Measurements from ENCODE around the gene SHROOM3. TPM values are rescaled to one million over a fixed set of nuclear protein-coding genes. Genes with fewer than 3 reads are reported as not detected.

Gene SHROOM3
- total and polyA plus RNA-seq, 4 donors, result 4.7 to 25.8 (median 8.7) TPM

DNA sequence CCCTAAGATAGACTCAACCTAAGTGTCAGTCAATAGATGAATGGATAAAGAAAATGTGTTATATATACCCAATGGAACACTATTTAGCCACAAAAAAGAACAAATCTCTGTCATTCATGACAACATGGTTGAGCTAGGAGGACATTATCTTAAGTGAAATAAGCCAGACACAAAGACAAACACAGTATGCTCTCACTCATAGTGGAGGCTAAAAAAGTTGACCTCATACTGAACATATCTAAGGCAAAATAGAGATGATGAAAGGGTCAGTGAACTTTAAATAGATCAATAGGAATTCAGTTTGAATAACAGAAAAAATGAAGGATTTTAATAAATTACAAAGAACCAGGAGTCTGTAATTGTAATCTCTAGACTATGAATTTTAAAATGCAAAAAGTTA lies 356.4 kb downstream of the SHROOM3 start:
- Histone ChIP-seq H3K27me3 (ENCODE audit: control insufficient read depth in 4 of 4, insufficient read depth in 4 of 4, low read length in 3 of 4) (no peaks in the 10 kb centered on the region), H3K4me3 (ENCODE audit: low read depth in 1 of 3, low read length in 3 of 3) (no peak overlapping the region), H3K9ac (ENCODE audit: low read depth in 1 of 2, low read length in 2 of 2) (no peak overlapping the region), H3K4me1 (ENCODE audit: control insufficient read depth in 4 of 4, insufficient read depth in 4 of 4, low read length in 3 of 4) (peaks cover 0 to 4% (median 0%) of the 10 kb centered on the region in 4 donors), H3K36me3 (ENCODE audit: control insufficient read depth in 4 of 4, insufficient read depth in 3 of 4, low read depth in 1 of 4, low read length in 3 of 4) (peaks cover 0 to under 1% (median 0%) of the 10 kb centered on the region in 4 donors), H3K9me3 (ENCODE audit: control insufficient read depth in 4 of 4, low read length in 3 of 4) (no peaks in the 10 kb centered on the region), H3K27ac (ENCODE audit: low read depth in 1 of 2, low read length in 2 of 2) (no peak overlapping the region)
- TF ChIP-seq RXRA (IDR thresholded peaks at IDR 0.05) (peak; percentile 48 to 50), NR2F2 (IDR thresholded peaks at IDR 0.05) (no peak)
- DNase-seq (ENCODE audit: low spot score), result no peak

DNA sequence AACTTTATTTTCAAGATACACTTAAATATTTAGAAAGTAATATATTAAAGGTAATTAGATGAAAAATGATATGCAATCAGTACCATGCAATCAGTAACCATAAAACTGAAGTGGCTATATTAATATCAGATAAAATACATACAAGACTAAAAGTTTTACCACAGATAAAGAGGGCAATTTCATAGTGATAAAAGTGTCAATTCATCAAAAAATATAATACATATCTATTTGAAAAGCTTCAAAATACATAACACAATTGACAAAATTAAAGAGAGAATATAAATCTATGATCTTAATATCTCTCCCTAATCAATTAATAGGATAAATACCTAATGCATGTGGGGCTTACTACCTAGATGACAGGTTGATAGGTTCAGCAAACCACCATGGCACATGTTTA lies 357.4 kb downstream of the SHROOM3 start:
- no peak overlapping the region for H3K4me3 ChIP-seq (ENCODE audit: low read depth in 1 of 3, low read length in 3 of 3)
- no peak for TF ChIP-seq JUND (IDR thresholded peaks at IDR 0.05)
- TF ChIP-seq, protein P1, sequence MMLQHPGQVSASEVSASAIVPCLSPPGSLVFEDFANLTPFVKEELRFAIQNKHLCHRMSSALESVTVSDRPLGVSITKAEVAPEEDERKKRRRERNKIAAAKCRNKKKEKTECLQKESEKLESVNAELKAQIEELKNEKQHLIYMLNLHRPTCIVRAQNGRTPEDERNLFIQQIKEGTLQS (IDR thresholded peaks at IDR 0.05), result no peak
- TF ChIP-seq FOXA1 (IDR thresholded peaks at IDR 0.05), result no peak
- DNase-seq (ENCODE audit: low spot score), result no peak

DNA sequence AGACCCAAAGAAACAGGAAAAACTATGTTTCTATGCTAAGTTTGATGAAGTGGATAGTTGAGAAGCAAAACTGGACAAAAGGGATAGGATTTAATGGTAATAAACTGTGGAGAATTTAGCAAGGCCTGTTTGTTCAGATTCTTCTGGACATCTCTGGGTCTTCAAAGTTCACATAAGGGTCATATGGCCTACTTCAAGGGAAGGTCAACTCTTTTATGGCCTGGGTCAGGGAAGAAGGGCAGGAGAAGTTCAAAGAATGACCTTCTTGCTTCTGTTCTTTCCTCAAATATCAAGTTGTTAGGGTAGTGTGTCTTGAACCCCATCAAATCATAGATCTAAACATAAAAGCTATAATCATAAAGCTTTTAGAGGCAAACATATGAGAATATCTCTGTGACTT lies 360.2 kb downstream of the SHROOM3 start:
- Histone ChIP-seq H3K27ac (ENCODE audit: low read depth in 1 of 2, low read length in 2 of 2) (no peak overlapping the region), H3K4me1 (ENCODE audit: control insufficient read depth in 4 of 4, insufficient read depth in 4 of 4, low read length in 3 of 4) (peaks cover 0 to 4% (median 0%) of the 10 kb centered on the region in 4 donors), H3K36me3 (ENCODE audit: control insufficient read depth in 4 of 4, insufficient read depth in 3 of 4, low read depth in 1 of 4, low read length in 3 of 4) (no peaks in the 10 kb centered on the region), H3K9me3 (ENCODE audit: control insufficient read depth in 4 of 4, low read length in 3 of 4) (no peaks in the 10 kb centered on the region), H3K27me3 (ENCODE audit: control insufficient read depth in 4 of 4, insufficient read depth in 4 of 4, low read length in 3 of 4) (no peaks in the 10 kb centered on the region), H3K4me3 (ENCODE audit: low read depth in 1 of 3, low read length in 3 of 3) (no peak overlapping the region), H3K9ac (ENCODE audit: low read depth in 1 of 2, low read length in 2 of 2) (no peak overlapping the region)
- DNase-seq (ENCODE audit: low spot score), result no peak
- TF ChIP-seq, protein P2, sequence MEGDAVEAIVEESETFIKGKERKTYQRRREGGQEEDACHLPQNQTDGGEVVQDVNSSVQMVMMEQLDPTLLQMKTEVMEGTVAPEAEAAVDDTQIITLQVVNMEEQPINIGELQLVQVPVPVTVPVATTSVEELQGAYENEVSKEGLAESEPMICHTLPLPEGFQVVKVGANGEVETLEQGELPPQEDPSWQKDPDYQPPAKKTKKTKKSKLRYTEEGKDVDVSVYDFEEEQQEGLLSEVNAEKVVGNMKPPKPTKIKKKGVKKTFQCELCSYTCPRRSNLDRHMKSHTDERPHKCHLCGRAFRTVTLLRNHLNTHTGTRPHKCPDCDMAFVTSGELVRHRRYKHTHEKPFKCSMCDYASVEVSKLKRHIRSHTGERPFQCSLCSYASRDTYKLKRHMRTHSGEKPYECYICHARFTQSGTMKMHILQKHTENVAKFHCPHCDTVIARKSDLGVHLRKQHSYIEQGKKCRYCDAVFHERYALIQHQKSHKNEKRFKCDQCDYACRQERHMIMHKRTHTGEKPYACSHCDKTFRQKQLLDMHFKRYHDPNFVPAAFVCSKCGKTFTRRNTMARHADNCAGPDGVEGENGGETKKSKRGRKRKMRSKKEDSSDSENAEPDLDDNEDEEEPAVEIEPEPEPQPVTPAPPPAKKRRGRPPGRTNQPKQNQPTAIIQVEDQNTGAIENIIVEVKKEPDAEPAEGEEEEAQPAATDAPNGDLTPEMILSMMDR (IDR thresholded peaks at IDR 0.05; ENCODE audit: low read depth, low read length, missing input control), result no peak
- TF ChIP-seq RAD21 (IDR thresholded peaks at IDR 0.05) (no peak), TAF1 (conservative IDR thresholded peaks at IDR 0.05) (no peak), EGR1 (IDR thresholded peaks at IDR 0.05; ENCODE audit: low read depth in 2 of 2) (no peak), HNF4A (conservative IDR thresholded peaks at IDR 0.05) (no peak), GABPA (IDR thresholded peaks at IDR 0.05 in 1 of 2, conservative IDR thresholded peaks at IDR 0.05 in 1 of 2) (no peak), NR2F2 (IDR thresholded peaks at IDR 0.05) (peak; percentile 79), RXRA (IDR thresholded peaks at IDR 0.05) (peak in 1 of 2 donors; percentile 33), SP1 (IDR thresholded peaks at IDR 0.05) (no peak), YY1 (IDR thresholded peaks at IDR 0.05) (no peak), FOXA1 (IDR thresholded peaks at IDR 0.05) (no peak), FOXA2 (IDR thresholded peaks at IDR 0.05) (no peak)
- TF ChIP-seq, protein P3, sequence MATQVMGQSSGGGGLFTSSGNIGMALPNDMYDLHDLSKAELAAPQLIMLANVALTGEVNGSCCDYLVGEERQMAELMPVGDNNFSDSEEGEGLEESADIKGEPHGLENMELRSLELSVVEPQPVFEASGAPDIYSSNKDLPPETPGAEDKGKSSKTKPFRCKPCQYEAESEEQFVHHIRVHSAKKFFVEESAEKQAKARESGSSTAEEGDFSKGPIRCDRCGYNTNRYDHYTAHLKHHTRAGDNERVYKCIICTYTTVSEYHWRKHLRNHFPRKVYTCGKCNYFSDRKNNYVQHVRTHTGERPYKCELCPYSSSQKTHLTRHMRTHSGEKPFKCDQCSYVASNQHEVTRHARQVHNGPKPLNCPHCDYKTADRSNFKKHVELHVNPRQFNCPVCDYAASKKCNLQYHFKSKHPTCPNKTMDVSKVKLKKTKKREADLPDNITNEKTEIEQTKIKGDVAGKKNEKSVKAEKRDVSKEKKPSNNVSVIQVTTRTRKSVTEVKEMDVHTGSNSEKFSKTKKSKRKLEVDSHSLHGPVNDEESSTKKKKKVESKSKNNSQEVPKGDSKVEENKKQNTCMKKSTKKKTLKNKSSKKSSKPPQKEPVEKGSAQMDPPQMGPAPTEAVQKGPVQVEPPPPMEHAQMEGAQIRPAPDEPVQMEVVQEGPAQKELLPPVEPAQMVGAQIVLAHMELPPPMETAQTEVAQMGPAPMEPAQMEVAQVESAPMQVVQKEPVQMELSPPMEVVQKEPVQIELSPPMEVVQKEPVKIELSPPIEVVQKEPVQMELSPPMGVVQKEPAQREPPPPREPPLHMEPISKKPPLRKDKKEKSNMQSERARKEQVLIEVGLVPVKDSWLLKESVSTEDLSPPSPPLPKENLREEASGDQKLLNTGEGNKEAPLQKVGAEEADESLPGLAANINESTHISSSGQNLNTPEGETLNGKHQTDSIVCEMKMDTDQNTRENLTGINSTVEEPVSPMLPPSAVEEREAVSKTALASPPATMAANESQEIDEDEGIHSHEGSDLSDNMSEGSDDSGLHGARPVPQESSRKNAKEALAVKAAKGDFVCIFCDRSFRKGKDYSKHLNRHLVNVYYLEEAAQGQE (IDR thresholded peaks at IDR 0.05), result no peak
- TF ChIP-seq, protein P4, sequence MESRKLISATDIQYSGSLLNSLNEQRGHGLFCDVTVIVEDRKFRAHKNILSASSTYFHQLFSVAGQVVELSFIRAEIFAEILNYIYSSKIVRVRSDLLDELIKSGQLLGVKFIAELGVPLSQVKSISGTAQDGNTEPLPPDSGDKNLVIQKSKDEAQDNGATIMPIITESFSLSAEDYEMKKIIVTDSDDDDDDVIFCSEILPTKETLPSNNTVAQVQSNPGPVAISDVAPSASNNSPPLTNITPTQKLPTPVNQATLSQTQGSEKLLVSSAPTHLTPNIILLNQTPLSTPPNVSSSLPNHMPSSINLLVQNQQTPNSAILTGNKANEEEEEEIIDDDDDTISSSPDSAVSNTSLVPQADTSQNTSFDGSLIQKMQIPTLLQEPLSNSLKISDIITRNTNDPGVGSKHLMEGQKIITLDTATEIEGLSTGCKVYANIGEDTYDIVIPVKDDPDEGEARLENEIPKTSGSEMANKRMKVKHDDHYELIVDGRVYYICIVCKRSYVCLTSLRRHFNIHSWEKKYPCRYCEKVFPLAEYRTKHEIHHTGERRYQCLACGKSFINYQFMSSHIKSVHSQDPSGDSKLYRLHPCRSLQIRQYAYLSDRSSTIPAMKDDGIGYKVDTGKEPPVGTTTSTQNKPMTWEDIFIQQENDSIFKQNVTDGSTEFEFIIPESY (IDR thresholded peaks at IDR 0.05), result no peak
- TF ChIP-seq, protein P1 (IDR thresholded peaks at IDR 0.05), result no peak
- TF ChIP-seq, protein P5, sequence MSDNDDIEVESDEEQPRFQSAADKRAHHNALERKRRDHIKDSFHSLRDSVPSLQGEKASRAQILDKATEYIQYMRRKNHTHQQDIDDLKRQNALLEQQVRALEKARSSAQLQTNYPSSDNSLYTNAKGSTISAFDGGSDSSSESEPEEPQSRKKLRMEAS (IDR thresholded peaks at IDR 0.05), result no peak

More for the DNA sequence above, 357.4 kb downstream of the SHROOM3 start:
- Histone ChIP-seq H3K9ac (ENCODE audit: low read depth in 1 of 2, low read length in 2 of 2) (no peak overlapping the region), H3K36me3 (ENCODE audit: control insufficient read depth in 4 of 4, insufficient read depth in 3 of 4, low read depth in 1 of 4, low read length in 3 of 4) (no peaks in the 10 kb centered on the region), H3K9me3 (ENCODE audit: control insufficient read depth in 4 of 4, low read length in 3 of 4) (no peaks in the 10 kb centered on the region), H3K27ac (ENCODE audit: low read depth in 1 of 2, low read length in 2 of 2) (no peak overlapping the region), H3K27me3 (ENCODE audit: control insufficient read depth in 4 of 4, insufficient read depth in 4 of 4, low read length in 3 of 4) (no peaks in the 10 kb centered on the region), H3K4me1 (ENCODE audit: control insufficient read depth in 4 of 4, insufficient read depth in 4 of 4, low read length in 3 of 4) (peaks cover 0 to 4% (median 0%) of the 10 kb centered on the region in 4 donors)

All from liver (tissue), 9 donors.